H1 (cell line): ENCODE data around the gene MBD5. TPM values are rescaled to one million over a fixed set of nuclear protein-coding genes. Genes with fewer than 3 reads are reported as not detected.

ENCODE experiments used
- CTCF ChIA-PET: fragments of 300-600 bp; sonication (Branson Sonifier 250); formaldehyde crosslinking; loops from one replicate; lab custom pipeline; 2021; ENCODE audit not compliant: partially characterized antibody; lab: Charles Lee
- POLR2A ChIA-PET: fragments of 300-600 bp; sonication (Branson Sonifier 250); formaldehyde crosslinking; loops from one replicate; lab custom pipeline; 2021; ENCODE audit warnings: inconsistent platforms; ENCODE audit not compliant: partially characterized antibody; lab: Charles Lee
- DNase-seq, 2 experiments: peaks; one replicate each; pipeline versions ENCODE4 v3.0.0 to v3.0.0-alpha.2; 2010 to 2022; ENCODE audit warnings: low spot score in 2 of 2, low read depth in 1 of 2, mixed read lengths in 1 of 2
- FAIRE-seq: peaks from 2 replicates; lab custom pipeline; 2011; peaks lifted over from hg19 to GRCh38; lab: Jason Lieb, UNC
- H2AFZ ChIP-seq: 2 replicates; pipeline ENCODE4 v1.8.1; 2012; ENCODE audit warnings: low read length, inconsistent platforms
- H2AK5ac ChIP-seq: 2 replicates; pipeline ENCODE4 v1.6.1; 2013; ENCODE audit warnings: low read depth, low read length
- H2BK120ac ChIP-seq: replicated peaks from 2 replicates; pipeline ENCODE3; 2013; ENCODE audit warnings: low read depth, low read length, inconsistent platforms
- H2BK12ac ChIP-seq: 2 replicates; pipeline ENCODE4 v1.6.1; 2013; ENCODE audit warnings: low read depth, low read length
- H2BK15ac ChIP-seq: 2 replicates; pipeline ENCODE4 v1.6.1; 2013; ENCODE audit warnings: low read length
- H2BK20ac ChIP-seq: 2 replicates; pipeline ENCODE4 v1.6.1; 2013; ENCODE audit warnings: low read length
- H2BK5ac ChIP-seq: 2 replicates; pipeline ENCODE4 v1.6.1; 2013; ENCODE audit warnings: low read depth, low read length
- H3K14ac ChIP-seq: 2 replicates; pipeline ENCODE4 v1.6.1; 2013; ENCODE audit warnings: inconsistent platforms; ENCODE audit not compliant: insufficient read length
- H3K18ac ChIP-seq: 2 replicates; pipeline ENCODE4 v1.6.1; 2013; ENCODE audit warnings: low read length; ENCODE audit errors: extremely low read depth
- H3K23ac ChIP-seq: 2 replicates; pipeline ENCODE4 v1.6.1; 2013; ENCODE audit warnings: inconsistent platforms; ENCODE audit not compliant: insufficient read length
- H3K23me2 ChIP-seq: 2 replicates; pipeline ENCODE4 v1.6.1; 2013; ENCODE audit warnings: low read depth, low read length
- H3K27ac ChIP-seq: 2 replicates; pipeline ENCODE4 v1.6.1; 2011; ENCODE audit warnings: low read depth, low read length, inconsistent platforms
- H3K27me3 ChIP-seq, 4 experiments: replicated peaks in 1 of 4; 1 replicate in 1 of 4; 2 replicates in 3 of 4; pipeline versions ENCODE4 v1.6.1 to v1.8.1; 2011 to 2013; ENCODE audit warnings: low read length in 3 of 4, mild to moderate bottlenecking in 3 of 4, inconsistent platforms in 2 of 4, mixed read lengths in 2 of 4, moderate library complexity in 1 of 4; ENCODE audit not compliant: control insufficient read depth in 3 of 4, insufficient read depth in 3 of 4; ENCODE audit errors: extremely low read depth in 1 of 4
- H3K36me3 ChIP-seq, 4 experiments: 2 replicates each; pipeline versions ENCODE4 v1.6.1 to v1.8.1; 2011 to 2013; ENCODE audit warnings: mild to moderate bottlenecking in 4 of 4, low read length in 3 of 4, moderate library complexity in 2 of 4, control low read depth in 1 of 4, inconsistent platforms in 1 of 4; ENCODE audit not compliant: insufficient read depth in 4 of 4, control insufficient read depth in 2 of 4
- H3K4ac ChIP-seq: replicated peaks from 2 replicates; pipeline ENCODE3; 2013; ENCODE audit warnings: low read length, low read depth, mixed read lengths, inconsistent platforms; ENCODE audit not compliant: insufficient read length
- H3K4me1 ChIP-seq, 4 experiments: replicated peaks in 1 of 4; 1 replicate in 1 of 4; 2 replicates in 3 of 4; pipeline versions ENCODE4 v1.6.1 to v1.8.1; 2011 to 2013; ENCODE audit warnings: low read length in 3 of 4, inconsistent platforms in 2 of 4, mixed read lengths in 1 of 4; ENCODE audit not compliant: insufficient read depth in 4 of 4, control insufficient read depth in 3 of 4
- H3K4me2 ChIP-seq, 2 experiments: 2 replicates each; pipeline versions ENCODE4 v1.6.1 to v1.8.1; 2011 to 2013; ENCODE audit warnings: low read depth in 2 of 2, low read length in 2 of 2, control low read depth in 1 of 2, inconsistent platforms in 1 of 2, mild to moderate bottlenecking in 1 of 2; ENCODE audit not compliant: insufficient read depth in 1 of 2
- H3K4me3 ChIP-seq, 4 experiments: fragments of 200-600, 300-600 bp in 1 of 4; sonication (generic), shearing (Covaris generic), sonication (Bioruptor Twin) in 1 of 4; 2 replicates each; pipeline versions ENCODE4 v1.5.1 to v1.8.1; 2011 to 2016; ENCODE audit warnings: low read length in 4 of 4, low read depth in 3 of 4, control low read depth in 2 of 4, inconsistent platforms in 2 of 4, mild to moderate bottlenecking in 2 of 4, mixed read lengths in 1 of 4, moderate library complexity in 1 of 4; ENCODE audit not compliant: insufficient read depth in 2 of 4; ENCODE audit errors: extremely low read depth in 1 of 4
- H3K56ac ChIP-seq: replicated peaks from 2 replicates; pipeline ENCODE3; 2013; ENCODE audit warnings: low read depth, mild to moderate bottlenecking, mixed read lengths, low read length, inconsistent platforms; ENCODE audit not compliant: insufficient read length
- H3K79me1 ChIP-seq: 2 replicates; pipeline ENCODE4 v1.6.1; 2013; ENCODE audit warnings: low read depth, low read length, control low read depth
- H3K79me2 ChIP-seq, 2 experiments: 2 replicates each; pipeline versions ENCODE4 v1.6.1 to v1.8.1; 2012 to 2013; ENCODE audit warnings: low read length in 2 of 2, mild to moderate bottlenecking in 2 of 2, inconsistent platforms in 1 of 2; ENCODE audit not compliant: insufficient read depth in 2 of 2, control insufficient read depth in 1 of 2
- H3K9ac ChIP-seq, 4 experiments: replicated peaks in 1 of 4; 1 replicate in 1 of 4; 2 replicates in 3 of 4; pipeline versions ENCODE4 v1.6.1 to v1.8.1; 2011 to 2013; ENCODE audit warnings: low read depth in 3 of 4, low read length in 3 of 4, control low read depth in 2 of 4, mild to moderate bottlenecking in 2 of 4, moderate library complexity in 2 of 4, inconsistent platforms in 1 of 4; ENCODE audit errors: extremely low read depth in 1 of 4
- H3K9me3 ChIP-seq, 2 experiments: 2 replicates each; pipeline versions ENCODE4 v1.6.1 to v1.8.1; 2012 to 2013; ENCODE audit warnings: mild to moderate bottlenecking in 2 of 2, moderate library complexity in 2 of 2, control low read depth in 1 of 2, inconsistent platforms in 1 of 2, low read depth in 1 of 2, low read length in 1 of 2, mixed read lengths in 1 of 2; ENCODE audit not compliant: insufficient read depth in 2 of 2
- H4K20me1 ChIP-seq, 2 experiments: replicated peaks in 1 of 2; 2 replicates each; pipeline versions ENCODE3 to v1.8.1; 2011 to 2013; ENCODE audit warnings: inconsistent platforms in 2 of 2, low read length in 2 of 2, mild to moderate bottlenecking in 1 of 2; ENCODE audit not compliant: insufficient read depth in 2 of 2, control insufficient read depth in 1 of 2
- H4K5ac ChIP-seq: 2 replicates; pipeline ENCODE4 v1.6.1; 2013; ENCODE audit warnings: low read length, low read depth, mixed read lengths, inconsistent platforms; ENCODE audit not compliant: insufficient read length
- H4K8ac ChIP-seq: 2 replicates; pipeline ENCODE4 v1.8.0; 2013; ENCODE audit warnings: mild to moderate bottlenecking, moderate library complexity, low read length, inconsistent platforms; ENCODE audit not compliant: insufficient read depth; ENCODE audit errors: extremely low read depth
- H4K91ac ChIP-seq: replicated peaks from 2 replicates; pipeline ENCODE3; 2013; ENCODE audit warnings: low read length, mixed read lengths, inconsistent platforms; ENCODE audit not compliant: insufficient read length
- BACH1 ChIP-seq: IDR thresholded peaks from 2 replicates; pipeline ENCODE4 v1.6.1; 2012; ENCODE audit warnings: low read length, improper control_type of control experiment
- BCL11A ChIP-seq, 2 experiments: IDR thresholded peaks; one replicate each; pipeline ENCODE4 v1.6.1; 2011; ENCODE audit warnings: low read depth in 2 of 2, low read length in 2 of 2, mild to moderate bottlenecking in 2 of 2
- CBX5 ChIP-seq: fragments of 300-800, 300-1000 bp; sonication (generic); IDR thresholded peaks from 2 replicates; pipeline ENCODE4 v1.7.1; 2016; ENCODE audit warnings: antibody characterized with exemption, low read length, low read depth
- CEBPB ChIP-seq: IDR thresholded peaks from 2 replicates; pipeline ENCODE4 v1.6.1; 2012; ENCODE audit warnings: low read depth, low read length
- EP300 ChIP-seq, 2 experiments: IDR thresholded peaks; 1 replicate in 1 of 2; 2 replicates in 1 of 2; pipeline ENCODE4 v1.6.1; 2011 to 2012; ENCODE audit warnings: low read depth in 2 of 2, low read length in 2 of 2, mild to moderate bottlenecking in 2 of 2, borderline replicate concordance in 1 of 2, inconsistent platforms in 1 of 2, moderate library complexity in 1 of 2
- FOSL1 ChIP-seq: IDR thresholded peaks from 2 replicates; pipeline ENCODE4 v1.6.1; 2011; ENCODE audit warnings: mild to moderate bottlenecking, low read depth, low read length, moderate library complexity; ENCODE audit not compliant: insufficient read depth
- KDM4A ChIP-seq: IDR thresholded peaks from one replicate; pipeline ENCODE4 v1.7.1; 2012; ENCODE audit warnings: low read depth, mild to moderate bottlenecking, moderate library complexity, low read length, inconsistent platforms; ENCODE audit not compliant: severe bottlenecking
- KDM5A ChIP-seq: fragments of 200-600 bp; IDR thresholded peaks from 2 replicates; pipeline ENCODE4 v1.7.1; 2012; ENCODE audit warnings: mild to moderate bottlenecking, low read length, inconsistent platforms, mixed read lengths
- NANOG ChIP-seq: IDR thresholded peaks from 2 replicates; pipeline ENCODE4 v1.6.1; 2011; ENCODE audit warnings: low read length, low read depth, mild to moderate bottlenecking, inconsistent platforms; ENCODE audit not compliant: insufficient read depth, poor library complexity, severe bottlenecking
- PHF8 ChIP-seq: fragments of 200-600 bp; sonication (generic); conservative IDR thresholded peaks from 2 replicates; pipeline ENCODE4 v1.7.1; 2012; ENCODE audit warnings: low read depth, mild to moderate bottlenecking, inconsistent platforms, low read length, moderate library complexity
- SIX5 ChIP-seq: IDR thresholded peaks from 2 replicates; pipeline ENCODE4 v1.6.1; 2011; ENCODE audit warnings: mild to moderate bottlenecking, low read depth, low read length
- TAF7 ChIP-seq: optimal IDR thresholded peaks from 2 replicates; pipeline ENCODE3; 2011; ENCODE audit warnings: low read depth, mild to moderate bottlenecking, inconsistent platforms, low read length, moderate library complexity, borderline replicate concordance
- TEAD4 ChIP-seq: IDR thresholded peaks from 2 replicates; pipeline ENCODE4 v1.6.1; 2012; ENCODE audit warnings: low read depth, low read length, inconsistent platforms, mixed read lengths
- WGBS, 2 experiments: shearing (Covaris generic) in 1 of 2; methylation state at CpG; one replicate each; pipeline versions ENCODE4 v1.1.6 to v1.1.7; 2013 to 2015; ENCODE audit warnings: low lambda C conversion rate in 2 of 2, mixed read lengths in 2 of 2, inconsistent platforms in 1 of 2, low coverage in 1 of 2, missing lambda C conversion rate in 1 of 2; ENCODE audit not compliant: insufficient replicate concordance in 2 of 2, insufficient coverage in 1 of 2, insufficient read length in 1 of 2; ENCODE audit errors: extremely low coverage in 1 of 2, missing lambda C conversion rate in 1 of 2; 5-methylcytosine and 5-hydroxymethylcytosine counted together
- polyA plus RNA-seq, 7 experiments: library from polyadenylated mRNA; depleted of rRNA in 3 of 7; stranded (reverse) in 5 of 7; unstranded in 2 of 7; fragments of >200 nt in 5 of 7; fragments of 200-250 nt in 2 of 7; gene quantifications; 1 replicate in 5 of 7; 2 replicates in 1 of 7; 4 replicates in 1 of 7; pipeline versions ENCODE4 v1.2.1 to v1.2.3, GENCODE V29; 2011 to 2013; ENCODE audit warnings: missing spikeins in 2 of 7, mixed read lengths in 2 of 7
- total RNA-seq: library from RNA; stranded (reverse); fragmentation: NEBNext Ultra II Directional; extraction: Animal tissue kit (Norgen Biotek cat#: 25700); gene quantifications from 2 replicates; pipeline ENCODE4 v1.2.1, GENCODE V29; 2021
- TF ChIP-seq, protein P1 (sequence below): IDR thresholded peaks from 2 replicates; pipeline ENCODE4 v1.6.1; 2011; ENCODE audit warnings: low read depth, mild to moderate bottlenecking, low read length; ENCODE audit not compliant: insufficient read depth

The MBD5 gene
- total and polyA plus RNA-seq, 2 of the 8 experiments (the other 6 are each of a cell fraction or from before 2014, with no cell fraction given) = 9.7 to 29.4 TPM

DNA sequence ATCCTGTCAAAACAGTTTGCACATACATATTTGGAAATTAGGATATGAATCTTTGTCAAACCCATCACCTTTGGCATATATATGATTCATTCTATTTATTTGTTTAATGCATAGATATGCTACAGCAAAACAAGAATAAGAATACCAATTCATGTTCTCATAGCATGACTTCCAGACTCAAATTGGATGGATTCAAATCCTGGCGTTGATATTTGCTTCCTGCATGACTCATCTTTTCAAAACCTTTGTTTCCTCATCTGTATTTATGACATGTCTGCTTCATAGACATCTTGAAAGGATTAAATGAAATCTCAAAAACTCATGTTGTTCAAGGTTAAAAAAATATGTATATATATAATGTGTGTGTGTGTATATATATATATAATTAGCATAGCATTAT, 261.3 kb downstream of the MBD5 start:
- H3K36me3 ChIP-seq = no peaks in the 10 kb centered on the region
- no peak overlapping the region for H2BK15ac ChIP-seq
- H3K4ac ChIP-seq = no peak overlapping the region
- H3K27ac ChIP-seq = no peak overlapping the region
- H4K20me1 ChIP-seq = no peaks in the 10 kb centered on the region
- no peaks in the 10 kb centered on the region for H3K27me3 ChIP-seq
- no peak overlapping the region for H3K56ac ChIP-seq
- H4K8ac ChIP-seq = no peak overlapping the region
- H4K5ac ChIP-seq = no peak overlapping the region
- no peak overlapping the region for H2BK20ac ChIP-seq
- H3K23ac ChIP-seq = no peak overlapping the region
- H4K91ac ChIP-seq = no peak overlapping the region
- no peak overlapping the region for H3K4me2 ChIP-seq
- no peak overlapping the region for H3K18ac ChIP-seq
- no peak overlapping the region for H3K4me3 ChIP-seq
- POLR2A ChIA-PET = no interaction called here
- no peak overlapping the region for H2BK12ac ChIP-seq
- no peaks in the 10 kb centered on the region for H3K79me1 ChIP-seq
- 89% methylated on average over 1 of the region's 1 CpG; no CpG with 5 or more reads in 1 of the 2 experiments for WGBS, 2 experiments
- no peak overlapping the region for H2BK120ac ChIP-seq
- FAIRE-seq (no peak), DNase-seq (no peak)
- CTCF ChIA-PET = interaction anchor here (1.0 kb wide), 1 partner anchor 190 kb away, joined by 3 read pairs; no protein-coding TSS in a partner anchor
- no peaks in the 10 kb centered on the region for H3K23me2 ChIP-seq
- no peak overlapping the region for H2AK5ac ChIP-seq
- no peaks in the 10 kb centered on the region for H3K79me2 ChIP-seq
- peaks cover 0 to 5% (median 0%) of the 10 kb centered on the region in 4 experiments; a peak in 1 of 7 replicates for H3K4me1 ChIP-seq
- no peaks in the 10 kb centered on the region for H3K9me3 ChIP-seq
- H3K14ac ChIP-seq = no peak overlapping the region
- H2AFZ ChIP-seq = no peak overlapping the region
- H2BK5ac ChIP-seq = no peak overlapping the region
- no peak overlapping the region for H3K9ac ChIP-seq
- no peak for TF ChIP-seq CEBPB
- no peak for TF ChIP-seq NANOG
- no peak for TF ChIP-seq TAF7
- no peak for TF ChIP-seq KDM5A
- TF ChIP-seq BCL11A (IDR thresholded peaks at IDR 0.05; ENCODE audit: low read depth in 2 of 2, low read length in 2 of 2) = no peak
- no peak for TF ChIP-seq TEAD4
- TF ChIP-seq, protein P1, sequence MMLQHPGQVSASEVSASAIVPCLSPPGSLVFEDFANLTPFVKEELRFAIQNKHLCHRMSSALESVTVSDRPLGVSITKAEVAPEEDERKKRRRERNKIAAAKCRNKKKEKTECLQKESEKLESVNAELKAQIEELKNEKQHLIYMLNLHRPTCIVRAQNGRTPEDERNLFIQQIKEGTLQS = no peak
- no peak for TF ChIP-seq SIX5
- no peak for TF ChIP-seq FOSL1
- no peak for TF ChIP-seq CBX5
- TF ChIP-seq KDM4A = no peak
- no peak for TF ChIP-seq BACH1
- TF ChIP-seq PHF8 = no peak
- no peak for TF ChIP-seq EP300 (IDR thresholded peaks at IDR 0.05; ENCODE audit: borderline replicate concordance in 1 of 2, low read depth in 2 of 2, low read length in 2 of 2)
